Nephron progenitor cell (in vitro differentiated cells): ENCODE data around the gene OR10AG1.

Experiments
- DNase-seq: peaks from one replicate; pipeline ENCODE4 v3.0.0; 2021
- H3K27ac Mint-ChIP-seq: 2 replicates; pipeline ENCODE4 v1.8.0; 2021; ENCODE audit warnings: mild to moderate bottlenecking, moderate library complexity, mixed read lengths
- H3K27me3 Mint-ChIP-seq: 2 replicates; pipeline ENCODE4 v1.8.0; 2021; ENCODE audit warnings: mild to moderate bottlenecking, low read depth, mixed read lengths; ENCODE audit not compliant: poor library complexity
- H3K36me3 Mint-ChIP-seq: 2 replicates; pipeline ENCODE4 v1.8.0; 2021; ENCODE audit warnings: low read depth, mixed read lengths
- H3K4me1 Mint-ChIP-seq: 2 replicates; pipeline ENCODE4 v1.8.0; 2021; ENCODE audit warnings: mixed read lengths
- H3K4me3 Mint-ChIP-seq: 2 replicates; pipeline ENCODE4 v1.8.0; 2021; ENCODE audit warnings: mild to moderate bottlenecking, moderate library complexity, mixed read lengths
- H3K9me3 Mint-ChIP-seq: 2 replicates; pipeline ENCODE4 v1.8.0; 2021; ENCODE audit warnings: mild to moderate bottlenecking, moderate library complexity, mixed read lengths
- TF ChIP-seq, protein P1 (sequence below): fragments of 200-600 bp; sonication (generic); IDR thresholded peaks from 2 replicates; pipeline ENCODE4 v1.5.0; 2021; ENCODE audit warnings: antibody characterized with exemption

The OR10AG1 gene

GRCh38 chr11:55966391-55966790, 3.4 kb downstream of the OR10AG1 start:
- Mint-ChIP-seq H3K9me3 (no peaks in the 10 kb centered on the region), H3K36me3 (no peaks in the 10 kb centered on the region), H3K4me1 (no peaks in the 10 kb centered on the region), H3K27me3 (no peaks in the 10 kb centered on the region), H3K4me3 (no peak overlapping the region), H3K27ac (no peak overlapping the region)
- TF ChIP-seq, protein P1, sequence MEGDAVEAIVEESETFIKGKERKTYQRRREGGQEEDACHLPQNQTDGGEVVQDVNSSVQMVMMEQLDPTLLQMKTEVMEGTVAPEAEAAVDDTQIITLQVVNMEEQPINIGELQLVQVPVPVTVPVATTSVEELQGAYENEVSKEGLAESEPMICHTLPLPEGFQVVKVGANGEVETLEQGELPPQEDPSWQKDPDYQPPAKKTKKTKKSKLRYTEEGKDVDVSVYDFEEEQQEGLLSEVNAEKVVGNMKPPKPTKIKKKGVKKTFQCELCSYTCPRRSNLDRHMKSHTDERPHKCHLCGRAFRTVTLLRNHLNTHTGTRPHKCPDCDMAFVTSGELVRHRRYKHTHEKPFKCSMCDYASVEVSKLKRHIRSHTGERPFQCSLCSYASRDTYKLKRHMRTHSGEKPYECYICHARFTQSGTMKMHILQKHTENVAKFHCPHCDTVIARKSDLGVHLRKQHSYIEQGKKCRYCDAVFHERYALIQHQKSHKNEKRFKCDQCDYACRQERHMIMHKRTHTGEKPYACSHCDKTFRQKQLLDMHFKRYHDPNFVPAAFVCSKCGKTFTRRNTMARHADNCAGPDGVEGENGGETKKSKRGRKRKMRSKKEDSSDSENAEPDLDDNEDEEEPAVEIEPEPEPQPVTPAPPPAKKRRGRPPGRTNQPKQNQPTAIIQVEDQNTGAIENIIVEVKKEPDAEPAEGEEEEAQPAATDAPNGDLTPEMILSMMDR, result no peak
- DNase-seq, result no peak

DNA sequence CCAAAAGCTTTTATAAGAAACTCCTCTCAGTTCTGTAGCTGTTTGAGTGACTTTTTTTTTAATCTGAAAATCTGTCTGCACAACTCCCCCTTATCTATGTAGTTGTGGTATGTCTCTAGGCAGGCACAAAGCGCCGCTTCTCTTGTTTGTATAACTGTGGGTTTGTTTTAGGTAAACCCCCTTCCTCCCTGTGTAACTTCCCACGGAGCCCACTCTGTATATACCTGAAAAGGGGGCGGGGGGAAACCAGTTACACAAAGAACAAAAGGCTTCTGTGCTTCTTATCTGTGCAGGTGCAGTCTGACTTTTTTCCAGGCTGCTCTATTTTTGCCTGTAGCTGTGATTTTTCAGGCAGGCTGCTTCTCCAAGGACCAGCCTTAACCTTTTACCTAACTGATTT, 13.2 kb downstream of the OR10AG1 start:
- TF ChIP-seq, protein P1, result no peak
- no peak overlapping the region for H3K27ac Mint-ChIP-seq
- H3K27me3 Mint-ChIP-seq, result peaks cover 2% of the 10 kb centered on the region
- no peaks in the 10 kb centered on the region for H3K9me3 Mint-ChIP-seq
- no peaks in the 10 kb centered on the region for H3K4me1 Mint-ChIP-seq
- no peak for DNase-seq
- no peak overlapping the region for H3K4me3 Mint-ChIP-seq
- H3K36me3 Mint-ChIP-seq, result no peaks in the 10 kb centered on the region

- Mint-ChIP-seq H3K36me3 (no peaks in the 10 kb centered on the region), H3K4me3 (no peak overlapping the region), H3K27me3 (peaks cover 2% of the 10 kb centered on the region), H3K4me1 (no peaks in the 10 kb centered on the region), H3K27ac (no peak overlapping the region), H3K9me3 (no peaks in the 10 kb centered on the region)
- no peak for DNase-seq
- TF ChIP-seq, protein P1, result no peak
Measured at GRCh38 chr11:55949330-55949729, 20.4 kb downstream of the OR10AG1 start.

GRCh38 chr11:55942785-55943392, 26.9 kb downstream of the OR10AG1 start:
- no peak overlapping the region for H3K27ac Mint-ChIP-seq
- no peaks in the 10 kb centered on the region for H3K4me1 Mint-ChIP-seq
- no peaks in the 10 kb centered on the region for H3K36me3 Mint-ChIP-seq
- TF ChIP-seq, protein P1, result peak; percentile 63
- H3K9me3 Mint-ChIP-seq, result no peaks in the 10 kb centered on the region
- DNase-seq, result no peak
- H3K4me3 Mint-ChIP-seq, result no peak overlapping the region
- H3K27me3 Mint-ChIP-seq, result no peaks in the 10 kb centered on the region

GRCh38 chr11:55936300-55936699, 33.4 kb downstream of the OR10AG1 start, which contains the start of gene OR5I1:
OR5I1 (minus strand) TSS chr11:55936400; CDS start chr11:55936400, 0 bp downstream.
- H3K27ac Mint-ChIP-seq, result no peak within 1 kb of the TSS
- TF ChIP-seq, protein P1, result no peak
- no peaks in the 10 kb centered on the region for H3K36me3 Mint-ChIP-seq
- no peaks in the 10 kb centered on the region for H3K4me1 Mint-ChIP-seq
- no peaks in the 10 kb centered on the region for H3K27me3 Mint-ChIP-seq
- peaks cover 4% of the 10 kb centered on the region for H3K9me3 Mint-ChIP-seq
- no peak for DNase-seq
- H3K4me3 Mint-ChIP-seq, result no peak within 1 kb of the TSS

DNA sequence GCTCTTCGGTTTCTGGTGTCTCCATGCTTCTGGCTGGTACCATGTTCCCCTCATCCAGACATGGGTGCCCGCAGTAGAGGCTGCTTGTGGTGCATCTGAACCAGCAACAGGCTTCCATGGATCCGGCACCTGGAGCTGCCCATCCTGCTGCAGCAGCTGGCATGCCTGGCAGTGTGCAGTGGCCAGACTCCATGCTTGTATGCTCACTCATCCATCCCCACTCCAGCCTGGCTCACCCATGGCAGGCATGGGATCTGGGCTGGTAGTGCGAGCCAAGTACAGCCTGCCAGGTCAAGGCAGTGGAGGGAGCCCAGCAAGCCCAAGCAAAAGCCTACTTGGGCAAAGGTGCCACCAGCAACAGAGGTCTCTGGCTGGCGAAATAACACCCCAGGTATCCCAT, 49.2 kb downstream of the OR10AG1 start:
- H3K9me3 Mint-ChIP-seq, result peaks cover 47% of the 10 kb centered on the region
- no peaks in the 10 kb centered on the region for H3K4me1 Mint-ChIP-seq
- H3K27ac Mint-ChIP-seq, result no peak overlapping the region
- H3K4me3 Mint-ChIP-seq, result no peak overlapping the region
- peaks cover 4% of the 10 kb centered on the region for H3K27me3 Mint-ChIP-seq
- TF ChIP-seq, protein P1, result no peak
- DNase-seq, result no peak
- no peaks in the 10 kb centered on the region for H3K36me3 Mint-ChIP-seq
